Mucosa of rectum (tissue), 2 donors: ENCODE results near the gene LRCH4.
"Not testable (repeated sequence)": the region's sequence is repeated elsewhere in the genome, so short reads cannot be mapped to it uniquely, and the experiment has no call there.

Experiments
- H3K27ac ChIP-seq, 2 donors: one replicate each; pipeline ENCODE4 v1.7.0; 2013; ENCODE audit warnings: inconsistent platforms in 2 of 2, low read depth in 2 of 2, low read length in 2 of 2
- H3K27me3 ChIP-seq, 2 donors: one replicate each; pipeline ENCODE4 v1.7.0; 2013; ENCODE audit warnings: low read length in 2 of 2; ENCODE audit not compliant: control insufficient read depth in 2 of 2, insufficient read depth in 2 of 2
- H3K36me3 ChIP-seq, 2 donors: one replicate each; pipeline ENCODE4 v1.7.0; 2013; ENCODE audit warnings: low read length in 2 of 2; ENCODE audit not compliant: control insufficient read depth in 2 of 2, insufficient read depth in 2 of 2
- H3K4me1 ChIP-seq, 2 donors: one replicate each; pipeline ENCODE4 v1.7.0; 2013; ENCODE audit warnings: low read length in 2 of 2, mild to moderate bottlenecking in 1 of 2; ENCODE audit not compliant: control insufficient read depth in 2 of 2, insufficient read depth in 2 of 2
- H3K4me3 ChIP-seq, 2 donors: one replicate each; pipeline ENCODE4 v1.7.0; 2013; ENCODE audit warnings: low read length in 2 of 2
- H3K9ac ChIP-seq, 2 donors: one replicate each; pipeline ENCODE4 v1.7.0; 2013; ENCODE audit warnings: low read length in 2 of 2, low read depth in 1 of 2, mild to moderate bottlenecking in 1 of 2
- H3K9me3 ChIP-seq, 2 donors: one replicate each; pipeline ENCODE4 v1.7.0; 2013; ENCODE audit warnings: low read length in 2 of 2; ENCODE audit not compliant: control insufficient read depth in 2 of 2
- donor health status: healthy.
- donor health status: Normal muscosa, but diverticular disease.

Gene LRCH4

DNA sequence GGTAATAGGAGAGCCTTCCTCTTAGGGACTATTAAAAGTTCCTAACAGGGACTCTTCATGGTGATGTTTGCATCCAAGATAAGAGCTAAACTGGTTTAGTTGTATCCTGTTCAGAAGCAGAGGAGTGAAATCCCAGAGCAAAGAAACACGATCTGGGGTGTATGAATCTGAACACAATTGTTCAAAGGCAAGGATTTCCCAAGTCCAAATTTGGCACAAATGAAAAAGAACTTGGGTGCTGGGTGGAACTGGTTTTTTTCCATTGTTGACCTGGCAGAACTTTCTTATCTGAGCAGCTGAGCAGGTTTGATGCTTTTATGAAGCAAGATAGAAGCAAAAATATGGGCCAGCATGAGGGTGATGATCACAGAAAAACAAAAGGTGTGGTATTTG lies 41.0 kb downstream of the LRCH4 start:
- Histone ChIP-seq H3K27me3 (no peaks in the 10 kb centered on the region), H3K9me3 (no peaks in the 10 kb centered on the region), H3K27ac (peak overlapping the region; percentile 89 to 97), H3K36me3 (peaks cover 7 to 9% of the 10 kb centered on the region in 2 donors), H3K9ac (peak overlapping the region; percentile 36 to 55), H3K4me1 (peaks cover 53 to 56% of the 10 kb centered on the region in 2 donors), H3K4me3 (no peak overlapping the region)

DNA sequence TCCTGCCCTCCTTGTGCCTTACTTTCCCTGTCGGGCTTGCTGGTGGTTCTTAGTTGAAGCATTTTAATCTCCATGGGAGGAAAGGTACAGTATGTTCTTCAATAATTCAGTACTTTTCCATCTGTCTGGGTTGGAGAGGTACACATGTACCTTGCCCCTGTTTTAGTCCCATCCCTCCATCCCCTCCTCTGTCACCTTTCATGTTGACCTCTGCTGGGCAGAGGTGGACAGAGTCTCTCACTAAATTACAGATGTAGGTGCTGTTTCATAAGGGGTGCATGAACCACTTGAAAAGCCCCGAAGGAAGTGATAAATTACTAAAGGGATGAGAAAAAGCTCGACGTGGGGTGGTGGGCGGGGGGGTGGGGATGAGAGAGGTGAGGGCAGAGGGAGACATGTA lies 41.5 kb downstream of the LRCH4 start:
- Histone ChIP-seq H3K4me3 (no peak overlapping the region), H3K36me3 (peaks cover 4 to 8% of the 10 kb centered on the region in 2 donors), H3K27me3 (no peaks in the 10 kb centered on the region), H3K4me1 (peaks cover 56 to 61% of the 10 kb centered on the region in 2 donors), H3K9ac (peak overlapping the region; percentile 13 to 18), H3K27ac (peak overlapping the region; percentile 89 to 97), H3K9me3 (no peaks in the 10 kb centered on the region)

- no peaks in the 10 kb centered on the region for H3K36me3 ChIP-seq
- H3K9me3 ChIP-seq: no peaks in the 10 kb centered on the region
- H3K27me3 ChIP-seq: no peaks in the 10 kb centered on the region
- peaks cover 53 to 60% of the 10 kb centered on the region in 2 donors for H3K4me1 ChIP-seq
- peak overlapping the region; percentile 89 to 97 for H3K27ac ChIP-seq
- no peak overlapping the region for H3K9ac ChIP-seq
- no peak overlapping the region for H3K4me3 ChIP-seq
Observed at GRCh38 chr7:100543586-100543985, 42.3 kb downstream of the LRCH4 start.

DNA sequence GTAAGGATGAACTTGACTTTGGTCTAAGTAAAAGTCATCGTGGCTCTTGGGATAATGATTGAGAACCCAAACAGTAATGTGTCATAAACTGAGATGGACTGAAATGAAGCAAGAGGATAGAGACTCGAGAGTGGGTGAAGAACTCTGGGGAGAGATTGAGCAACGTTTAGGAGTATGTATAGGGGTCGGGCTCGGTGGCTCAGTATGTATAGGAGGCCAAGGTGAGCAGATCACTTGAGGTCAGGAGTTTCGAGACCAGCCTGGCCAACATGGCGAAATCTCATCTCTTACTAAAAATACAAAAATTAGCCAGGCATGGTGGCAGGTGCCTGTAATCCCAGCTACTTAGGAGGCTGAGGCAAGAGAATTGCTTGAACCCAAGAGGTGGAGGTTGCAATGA lies 44.6 kb downstream of the LRCH4 start:
- H3K27ac ChIP-seq, H3K9me3 ChIP-seq, H3K36me3 ChIP-seq, H3K9ac ChIP-seq, H3K27me3 ChIP-seq: not testable (repeated sequence)
- H3K4me1 ChIP-seq: peaks cover 41 to 43% of the 10 kb centered on the region in 2 donors
- peak overlapping the region in 1 of 2 donors; percentile 52 for H3K4me3 ChIP-seq

- H3K27ac ChIP-seq: peak overlapping the region; percentile 85 to 87
- no peaks in the 10 kb centered on the region for H3K36me3 ChIP-seq
- H3K27me3 ChIP-seq: no peaks in the 10 kb centered on the region
- H3K4me3 ChIP-seq: peak overlapping the region; percentile 88 to 95
- H3K4me1 ChIP-seq: peaks cover 30 to 35% of the 10 kb centered on the region in 2 donors
- H3K9ac ChIP-seq: peak overlapping the region; percentile 52
- H3K9me3 ChIP-seq: no peaks in the 10 kb centered on the region
Observed at GRCh38 chr7:100540073-100540723, 45.7 kb downstream of the LRCH4 start.

GRCh38 chr7:100539436-100540006 lies 46.4 kb downstream of the LRCH4 start:
- Histone ChIP-seq H3K9me3 (no peaks in the 10 kb centered on the region), H3K36me3 (no peaks in the 10 kb centered on the region), H3K27me3 (no peaks in the 10 kb centered on the region), H3K27ac (peak overlapping the region; percentile 85 to 87), H3K4me3 (peak overlapping the region; percentile 88 to 95), H3K9ac (peak overlapping the region; percentile 52 to 85), H3K4me1 (peaks cover 24 to 29% of the 10 kb centered on the region in 2 donors)

DNA sequence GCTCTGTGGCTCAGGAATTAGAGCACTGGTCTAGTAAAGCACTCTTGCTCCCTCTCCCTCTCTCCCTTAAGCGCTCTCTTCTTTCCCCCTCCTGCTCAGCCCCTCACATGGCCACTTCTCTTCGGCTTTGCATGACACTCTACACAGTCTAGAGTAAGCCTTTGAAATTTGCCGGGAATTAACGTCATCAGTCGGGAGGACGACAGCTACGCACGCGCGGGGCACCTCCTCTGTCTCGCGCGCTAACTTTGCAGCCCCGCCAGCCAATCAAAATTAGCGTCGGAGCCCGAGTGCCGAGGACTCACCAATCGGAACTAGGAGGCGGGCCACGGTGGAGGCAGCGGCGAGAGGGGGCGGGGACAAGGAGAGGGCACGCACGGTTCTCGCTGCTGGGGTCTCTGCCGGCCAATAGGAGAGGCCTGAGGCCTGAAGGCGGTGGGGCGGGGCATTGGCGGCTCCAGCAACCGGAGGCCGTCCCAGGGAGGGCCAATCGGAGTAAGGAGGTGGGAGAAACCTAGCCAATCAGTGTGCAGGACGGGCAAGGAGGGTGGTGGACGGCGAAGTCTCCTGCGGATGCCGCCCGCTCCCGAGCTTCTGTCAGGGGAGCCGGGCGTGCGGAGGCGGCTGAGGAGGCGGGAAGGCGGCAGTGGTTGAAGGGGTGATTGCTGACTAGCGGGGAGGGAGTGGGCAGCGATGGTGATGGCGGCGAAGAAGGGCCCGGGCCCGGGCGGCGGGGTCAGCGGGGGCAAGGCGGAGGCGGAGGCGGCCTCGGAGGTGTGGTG lies 47.1 kb downstream of the LRCH4 start, which contains the start of gene AGFG2:
Gene AGFG2, plus strand, starts transcription at position 550 of the 782 bp plus-strand sequence. Its CDS starts 144 bp downstream, at position 694.
- peak within 1 kb of the TSS; percentile 85 to 87 for H3K27ac ChIP-seq
- H3K9me3 ChIP-seq: no peaks in the 10 kb centered on the region
- peak within 1 kb of the TSS; percentile 52 to 85 for H3K9ac ChIP-seq
- H3K36me3 ChIP-seq: no peaks in the 10 kb centered on the region
- peak within 1 kb of the TSS; percentile 88 to 95 for H3K4me3 ChIP-seq
- H3K27me3 ChIP-seq: no peaks in the 10 kb centered on the region
- peaks cover 17 to 23% of the 10 kb centered on the region in 2 donors for H3K4me1 ChIP-seq

DNA sequence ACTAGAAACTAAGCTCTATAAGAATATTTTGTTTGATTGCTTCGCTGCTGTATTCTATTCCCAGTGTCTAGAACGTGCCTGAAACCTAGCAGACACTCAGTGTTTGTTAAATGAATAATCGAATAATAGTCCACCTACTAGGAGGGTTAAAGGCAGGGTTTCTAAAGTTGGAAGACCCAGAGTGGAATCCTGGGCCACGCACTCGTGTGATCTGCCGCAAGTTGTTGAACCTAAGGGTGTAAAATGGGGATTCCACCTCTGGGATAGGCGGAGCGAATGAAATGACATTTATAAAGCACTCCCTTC lies 47.6 kb downstream of the LRCH4 start:
- H3K9ac ChIP-seq: no peak overlapping the region
- H3K4me1 ChIP-seq: peaks cover 16 to 22% of the 10 kb centered on the region in 2 donors
- no peaks in the 10 kb centered on the region for H3K27me3 ChIP-seq
- H3K27ac ChIP-seq: peak overlapping the region in 1 of 2 donors; percentile 38
- peak overlapping the region; percentile 41 to 64 for H3K4me3 ChIP-seq
- no peaks in the 10 kb centered on the region for H3K36me3 ChIP-seq
- no peaks in the 10 kb centered on the region for H3K9me3 ChIP-seq

DNA sequence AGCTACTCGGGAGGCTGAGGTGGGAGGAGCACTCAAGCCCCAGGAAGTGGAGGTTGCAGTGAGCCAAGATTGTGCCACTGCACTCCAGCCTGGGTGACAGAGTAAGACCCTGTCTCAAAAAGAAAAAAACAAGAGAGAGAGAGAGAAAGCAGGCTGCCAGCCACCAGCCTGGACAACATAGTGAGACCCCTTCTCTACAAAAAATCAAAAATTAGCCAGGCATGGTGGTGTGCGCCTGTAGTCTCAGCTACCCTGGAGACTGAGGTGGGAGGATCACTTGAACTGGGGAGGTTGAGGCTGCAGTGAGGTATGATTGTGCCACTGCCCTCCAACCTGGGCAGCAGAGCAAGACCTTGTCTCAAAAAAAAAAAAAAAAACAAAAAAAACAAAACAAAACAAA lies 49.2 kb downstream of the LRCH4 start:
- not testable (repeated sequence) for H3K9me3 ChIP-seq, H3K9ac ChIP-seq, H3K27me3 ChIP-seq, H3K36me3 ChIP-seq, H3K4me3 ChIP-seq, H3K27ac ChIP-seq
- peaks cover 16 to 21% of the 10 kb centered on the region in 2 donors for H3K4me1 ChIP-seq

GRCh38 chr7:100535982-100536381 lies 49.9 kb downstream of the LRCH4 start:
- not testable (repeated sequence) for H3K4me3 ChIP-seq, H3K27me3 ChIP-seq, H3K27ac ChIP-seq, H3K9me3 ChIP-seq, H3K36me3 ChIP-seq, H3K9ac ChIP-seq
- peaks cover 15 to 18% of the 10 kb centered on the region in 2 donors for H3K4me1 ChIP-seq
